B cell (primary cell): ENCODE results near the gene APOA5. TPM values are rescaled to one million over a fixed set of nuclear protein-coding genes. Genes with fewer than 3 reads are reported as not detected.

Experiments
- ATAC-seq: fragments of 200-7000 bp; cut with Tn5 transposase; one replicate; pipeline ENCODE4 v1.10.0; 2021; ENCODE audit warnings: low read depth, mild to moderate bottlenecking, moderate number of reproducible peaks, moderate library complexity
- CTCF ChIA-PET: fragments of 350-600 bp; sonication (Branson Sonifier 250); formaldehyde crosslinking; loops from one replicate; lab custom pipeline; 2021; ENCODE audit warnings: antibody characterized with exemption, inconsistent platforms; lab: Charles Lee
- POLR2A ChIA-PET: fragments of 350-600 bp; sonication (Branson Sonifier 250); formaldehyde crosslinking; loops from one replicate; lab custom pipeline; 2021; ENCODE audit warnings: antibody characterized with exemption; lab: Charles Lee
- DNase-seq: peaks from one replicate; pipeline ENCODE4 v3.0.0; 2013
- H2AFZ ChIP-seq: 2 replicates; pipeline ENCODE4 v1.6.1; 2012; ENCODE audit warnings: mild to moderate bottlenecking, low read depth, low read length; ENCODE audit not compliant: insufficient read depth, poor library complexity, severe bottlenecking
- H3K27ac ChIP-seq, 2 donors: 1 replicate in 1 of 2; 2 replicates in 1 of 2; pipeline ENCODE4 v1.5.1; 2012 to 2013; ENCODE audit warnings: low read length in 2 of 2, mild to moderate bottlenecking in 2 of 2, moderate library complexity in 1 of 2
- H3K27me3 ChIP-seq, 4 experiments: fragments of 200-600 bp in 1 of 4; sonication (generic) in 1 of 4; replicated peaks in 1 of 4; 1 replicate in 2 of 4; 2 replicates in 2 of 4; pipeline versions ENCODE4 v1.6.1 to v1.7.0; 2013 to 2016; ENCODE audit warnings: low read length in 3 of 4, mild to moderate bottlenecking in 2 of 4, mixed read lengths in 1 of 4, moderate library complexity in 1 of 4; ENCODE audit not compliant: insufficient read depth in 4 of 4, control insufficient read depth in 3 of 4; ENCODE audit errors: control extremely low read depth in 1 of 4
- H3K36me3 ChIP-seq, 2 experiments: replicated peaks in 1 of 2; 1 replicate in 1 of 2; 2 replicates in 1 of 2; pipeline versions ENCODE4 v1.6.1 to v1.7.1; 2013; ENCODE audit warnings: low read length in 1 of 2; ENCODE audit not compliant: insufficient read depth in 2 of 2, control insufficient read depth in 1 of 2; ENCODE audit errors: control extremely low read depth in 1 of 2, extremely low read depth in 1 of 2
- H3K4me1 ChIP-seq, 2 donors: fragments of 200-600 bp in 1 of 2; sonication (generic) in 1 of 2; 1 replicate in 1 of 2; 2 replicates in 1 of 2; pipeline versions ENCODE4 v1.5.1 to v1.6.1; 2013 to 2017; ENCODE audit warnings: low read length in 2 of 2; ENCODE audit not compliant: control insufficient read depth in 2 of 2, insufficient read depth in 2 of 2
- H3K4me2 ChIP-seq: replicated peaks from 2 replicates; pipeline ENCODE3; 2012; ENCODE audit warnings: mild to moderate bottlenecking, low read depth, low read length; ENCODE audit not compliant: poor library complexity, severe bottlenecking
- H3K4me3 ChIP-seq, 5 experiments: fragments of 200-600 bp in 1 of 5; sonication (generic) in 1 of 5; 1 replicate in 3 of 5; 2 replicates in 2 of 5; pipeline versions ENCODE4 v1.5.1 to v1.7.0; 2011 to 2016; ENCODE audit warnings: low read length in 4 of 5, mild to moderate bottlenecking in 4 of 5, low read depth in 2 of 5, control low read depth in 1 of 5, moderate library complexity in 1 of 5; ENCODE audit not compliant: insufficient read depth in 1 of 5; ENCODE audit errors: control extremely low read depth in 1 of 5, extremely low read depth in 1 of 5
- H3K79me2 ChIP-seq: fragments of 200-600 bp; sonication (generic); one replicate; pipeline ENCODE4 v1.6.0; 2016; ENCODE audit warnings: low read length; ENCODE audit not compliant: control insufficient read depth, insufficient read depth
- H3K9ac ChIP-seq: fragments of 200-600 bp; sonication (generic); 2 replicates; pipeline ENCODE4 v1.6.1; 2017; ENCODE audit warnings: mild to moderate bottlenecking, low read length, moderate library complexity
- H3K9me3 ChIP-seq, 3 donors: one replicate each; pipeline versions ENCODE4 v1.6.1 to v1.7.1; 2013; ENCODE audit warnings: low read length in 2 of 3; ENCODE audit not compliant: control insufficient read depth in 2 of 3, insufficient read depth in 1 of 3; ENCODE audit errors: control extremely low read depth in 1 of 3
- H4K20me1 ChIP-seq: 2 replicates; pipeline ENCODE4 v1.6.0; 2012; ENCODE audit warnings: mild to moderate bottlenecking, low read length; ENCODE audit not compliant: insufficient read depth, control insufficient read depth, poor library complexity, severe bottlenecking
- H3K27ac Mint-ChIP-seq: one replicate; pipeline ENCODE4 v1.8.0; 2021; ENCODE audit warnings: mixed read lengths
- H3K27me3 Mint-ChIP-seq: one replicate; pipeline ENCODE4 v1.8.0; 2021; ENCODE audit warnings: mixed read lengths
- H3K4me1 Mint-ChIP-seq: one replicate; pipeline ENCODE4 v1.8.0; 2021; ENCODE audit warnings: mixed read lengths
- H3K4me3 Mint-ChIP-seq: one replicate; pipeline ENCODE4 v1.8.0; 2021; ENCODE audit warnings: mixed read lengths
- H3K9me3 Mint-ChIP-seq: one replicate; pipeline ENCODE4 v1.8.0; 2022; ENCODE audit warnings: mixed read lengths; ENCODE audit not compliant: insufficient read depth
- EZH2 ChIP-seq: IDR thresholded peaks from 2 replicates; pipeline ENCODE4 v1.6.1; 2012; ENCODE audit warnings: borderline replicate concordance, low read depth, mild to moderate bottlenecking, moderate library complexity, low read length; ENCODE audit not compliant: insufficient read depth, poor library complexity, severe bottlenecking
- WGBS: methylation state at CpG from one replicate; pipeline ENCODE4 v1.1.5; 2013; ENCODE audit warnings: missing lambda C conversion rate; ENCODE audit not compliant: insufficient coverage; 5-methylcytosine and 5-hydroxymethylcytosine counted together
- intact Hi-C: fragments of 100-400 bp; cut with micrococcal nuclease; formaldehyde crosslinking; loops from one replicate; pipeline ENCODE4 v1.10.0; 2022
- polyA plus RNA-seq: library from polyadenylated mRNA; depleted of rRNA; stranded (reverse); fragments of >200 nt; gene quantifications from 2 replicates; pipeline ENCODE4 v1.2.3, GENCODE V29; 2012
- total RNA-seq, 2 donors: library from RNA; stranded (reverse); fragments of 120-200 nt in 1 of 2; gene quantifications; 1 replicate in 1 of 2; 2 replicates in 1 of 2; pipeline versions ENCODE4 v1.2.3 to v1.2.4, GENCODE V29; 2013 to 2022
- TF ChIP-seq, protein P1 (sequence below): fragments of 200-600 bp; IDR thresholded peaks from one replicate; pipeline ENCODE4 v1.8.0; 2022; ENCODE audit warnings: antibody characterized with exemption, mild to moderate bottlenecking

APOA5 gene
- total and polyA plus RNA-seq, 2 donors (not counting 1 experiment from before 2014, with no cell fraction given): not detected

DNA sequence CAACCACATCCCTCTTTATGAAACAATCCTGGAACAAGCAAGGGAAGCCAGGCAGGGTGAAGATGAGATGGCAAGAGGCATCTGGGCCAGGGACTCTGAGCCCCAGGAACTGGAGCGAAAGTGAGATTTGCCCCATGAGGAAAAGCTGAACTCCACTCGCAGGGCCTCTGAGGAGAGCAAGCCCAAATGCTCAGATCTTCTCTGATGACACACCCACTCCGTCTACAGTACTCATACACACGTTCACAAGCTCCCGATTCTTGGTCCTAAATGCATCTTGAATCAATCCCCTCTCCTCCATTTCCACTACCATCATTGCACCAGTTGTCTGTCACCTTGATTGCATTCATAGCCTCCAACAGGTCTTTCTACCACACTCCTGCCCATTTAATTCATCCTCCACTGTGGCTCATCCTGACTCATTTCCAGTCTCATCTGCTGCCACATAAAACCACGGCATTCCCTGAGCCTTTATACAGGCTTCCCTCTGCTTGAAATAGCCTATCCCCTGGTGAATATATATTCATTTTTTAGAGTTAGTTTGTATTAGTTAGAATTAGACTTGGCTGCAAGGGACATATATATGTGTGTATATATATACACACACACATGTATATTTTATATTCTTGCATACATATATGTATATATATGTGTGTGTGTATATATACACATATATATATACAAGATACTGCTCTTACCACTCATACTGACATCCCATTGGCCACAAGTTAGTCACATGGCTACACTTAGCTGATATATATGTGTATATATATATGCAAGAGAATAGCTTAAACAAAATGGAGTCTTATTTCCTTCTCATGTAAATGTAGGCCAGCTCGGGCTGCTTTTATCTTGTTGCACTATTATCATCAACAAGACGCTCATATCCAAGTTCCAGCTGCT is 1.4 kb upstream of the APOA5 start:
- Histone ChIP-seq H2AFZ (no peak overlapping the region), H3K27ac (no peak overlapping the region), H3K9ac (no peak overlapping the region), H4K20me1 (no peaks in the 10 kb centered on the region), H3K4me1 (peaks cover 11 to 15% of the 10 kb centered on the region in 2 donors), H3K4me3 (no peak overlapping the region), H3K27me3 (peaks cover 0 to 10% (median 0%) of the 10 kb centered on the region in 4 experiments), H3K36me3 (no peaks in the 10 kb centered on the region), H3K4me2 (no peak overlapping the region), H3K9me3 (no peaks in the 10 kb centered on the region), H3K79me2 (peaks cover 4% of the 10 kb centered on the region)
- Mint-ChIP-seq H3K4me3 (no peak overlapping the region), H3K9me3 (no peaks in the 10 kb centered on the region), H3K4me1 (peaks cover 13% of the 10 kb centered on the region), H3K27me3 (peaks cover 17% of the 10 kb centered on the region), H3K27ac (no peak overlapping the region)
- no peak for ATAC-seq
- WGBS: 91% methylated on average over 5 of the region's 8 CpGs
- no peak for TF ChIP-seq EZH2
- TF ChIP-seq, protein P1, sequence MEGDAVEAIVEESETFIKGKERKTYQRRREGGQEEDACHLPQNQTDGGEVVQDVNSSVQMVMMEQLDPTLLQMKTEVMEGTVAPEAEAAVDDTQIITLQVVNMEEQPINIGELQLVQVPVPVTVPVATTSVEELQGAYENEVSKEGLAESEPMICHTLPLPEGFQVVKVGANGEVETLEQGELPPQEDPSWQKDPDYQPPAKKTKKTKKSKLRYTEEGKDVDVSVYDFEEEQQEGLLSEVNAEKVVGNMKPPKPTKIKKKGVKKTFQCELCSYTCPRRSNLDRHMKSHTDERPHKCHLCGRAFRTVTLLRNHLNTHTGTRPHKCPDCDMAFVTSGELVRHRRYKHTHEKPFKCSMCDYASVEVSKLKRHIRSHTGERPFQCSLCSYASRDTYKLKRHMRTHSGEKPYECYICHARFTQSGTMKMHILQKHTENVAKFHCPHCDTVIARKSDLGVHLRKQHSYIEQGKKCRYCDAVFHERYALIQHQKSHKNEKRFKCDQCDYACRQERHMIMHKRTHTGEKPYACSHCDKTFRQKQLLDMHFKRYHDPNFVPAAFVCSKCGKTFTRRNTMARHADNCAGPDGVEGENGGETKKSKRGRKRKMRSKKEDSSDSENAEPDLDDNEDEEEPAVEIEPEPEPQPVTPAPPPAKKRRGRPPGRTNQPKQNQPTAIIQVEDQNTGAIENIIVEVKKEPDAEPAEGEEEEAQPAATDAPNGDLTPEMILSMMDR: no peak
- CTCF ChIA-PET: interaction anchor here (1.0 to 7.1 kb wide), 6 partner anchors 10 to 433 kb away, joined by 3 to 80 read pairs (median 8); no protein-coding TSS in a partner anchor
- intact Hi-C loops: loop anchor here (10.0 kb wide), 1 partner anchor 82 kb away; no protein-coding TSS in a partner anchor
- POLR2A ChIA-PET: interaction anchor here (0.6 kb wide), 1 partner anchor 313 kb away, joined by 4 read pairs; no protein-coding TSS in a partner anchor
- DNase-seq: no peak
